ENCODE data around the gene INSIG2.

The INSIG2 gene

DNA sequence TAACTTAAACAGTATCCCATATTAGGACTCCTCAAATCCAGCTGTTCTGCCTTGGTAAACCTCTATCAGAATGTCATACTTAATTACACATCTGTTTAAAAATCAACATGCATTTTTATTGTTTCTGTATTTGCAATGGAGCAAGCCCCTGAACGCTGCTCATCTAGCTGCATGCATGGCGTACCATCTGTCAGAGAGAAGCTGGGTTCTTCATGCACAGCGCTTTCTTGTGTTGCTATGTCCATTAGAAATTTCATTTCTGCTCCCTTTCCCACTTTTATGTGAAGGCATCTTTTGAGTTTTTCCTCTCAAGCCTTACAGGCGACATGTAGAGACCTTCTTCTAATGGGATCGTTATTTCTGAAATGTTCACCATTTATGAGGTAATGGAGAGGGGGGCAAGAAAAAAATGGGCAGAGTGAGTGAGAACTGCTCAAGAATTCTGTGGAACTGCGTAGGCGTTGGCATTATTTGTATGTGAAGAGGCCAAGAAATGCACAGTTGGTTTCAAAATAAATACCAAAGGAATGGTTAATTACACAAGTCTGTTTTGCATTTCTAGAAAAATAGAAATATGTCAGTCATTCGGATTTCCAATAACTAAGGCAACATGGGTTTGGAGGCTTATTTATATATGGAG is 31.6 kb downstream of the INSIG2 start:
- Histone ChIP-seq H3K4me1 (no peaks in the 10 kb centered on the region), H3K36me3 (replicated peaks) (no peaks in the 10 kb centered on the region), H3K4me3 (no peak overlapping the region), H3K9me3 (no peaks in the 10 kb centered on the region), H3K27me3 (ENCODE audit: low read depth) (no peaks in the 10 kb centered on the region)
- in situ Hi-C loops (cut with MboI; ENCODE audit: low sequenced_read_pairs), result no loop called here
- DNase-seq (ENCODE audit: low spot score in 2 of 2), result no peak

DNA sequence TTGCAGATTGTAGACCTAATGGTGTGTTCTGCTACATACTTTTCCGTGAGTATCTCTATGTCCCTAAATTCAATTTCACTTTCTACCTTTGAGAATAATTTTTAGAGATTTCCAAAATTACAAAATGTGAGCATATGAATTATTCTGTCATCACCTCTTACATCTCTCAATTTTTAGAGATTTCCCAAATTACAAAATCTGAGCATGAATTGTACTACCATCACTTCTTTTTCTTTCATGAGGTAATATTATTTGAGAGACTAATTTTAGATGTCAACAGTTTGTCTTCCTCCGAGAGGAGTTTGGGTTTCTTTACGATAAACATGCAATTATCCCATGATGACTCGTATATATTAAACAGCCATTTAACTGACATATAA is 32.1 kb downstream of the INSIG2 start:
- in situ Hi-C loops (cut with MboI; ENCODE audit: low sequenced_read_pairs), result no loop called here
- Histone ChIP-seq H3K9me3 (no peaks in the 10 kb centered on the region), H3K36me3 (replicated peaks) (no peaks in the 10 kb centered on the region), H3K27me3 (ENCODE audit: low read depth) (no peaks in the 10 kb centered on the region), H3K4me1 (no peaks in the 10 kb centered on the region), H3K4me3 (no peak overlapping the region)
- no peak for DNase-seq (ENCODE audit: low spot score in 2 of 2)

DNA sequence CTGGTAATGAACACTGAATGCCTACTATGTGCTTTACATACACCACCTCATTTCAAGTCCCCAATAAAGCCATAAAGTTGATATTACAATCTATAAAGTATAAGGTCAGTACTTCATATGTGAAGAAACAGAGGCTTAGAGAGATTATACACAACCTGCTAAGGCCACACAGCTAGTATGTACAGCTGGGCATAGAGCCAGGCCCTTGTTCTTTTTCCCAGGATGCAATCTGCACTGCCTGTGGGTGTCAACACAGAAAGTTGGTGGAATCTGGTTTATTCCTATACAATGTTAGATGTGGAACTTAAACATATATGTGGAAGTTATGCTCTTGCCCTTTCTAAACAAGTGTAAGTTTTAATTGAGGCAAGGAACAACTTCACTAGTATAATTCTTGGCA is 32.8 kb downstream of the INSIG2 start:
- Histone ChIP-seq H3K4me1 (no peaks in the 10 kb centered on the region), H3K27me3 (ENCODE audit: low read depth) (no peaks in the 10 kb centered on the region), H3K36me3 (replicated peaks) (no peaks in the 10 kb centered on the region), H3K4me3 (no peak overlapping the region), H3K9me3 (no peaks in the 10 kb centered on the region)
- DNase-seq (ENCODE audit: low spot score in 2 of 2), result no peak
- in situ Hi-C loops (cut with MboI; ENCODE audit: low sequenced_read_pairs), result no loop called here

GRCh38 chr2:118121986-118122524 is 33.8 kb downstream of the INSIG2 start:
- no peak for DNase-seq (ENCODE audit: low spot score in 2 of 2)
- in situ Hi-C loops (cut with MboI; ENCODE audit: low sequenced_read_pairs), result no loop called here
- H3K36me3 ChIP-seq (replicated peaks), result no peaks in the 10 kb centered on the region
- no peaks in the 10 kb centered on the region for H3K4me1 ChIP-seq
- no peaks in the 10 kb centered on the region for H3K9me3 ChIP-seq
- H3K27me3 ChIP-seq (ENCODE audit: low read depth), result peaks cover 2% of the 10 kb centered on the region; the same call in 1 of the 2 replicates
- no peak overlapping the region for H3K4me3 ChIP-seq

GRCh38 chr2:118122594-118123281 is 34.5 kb downstream of the INSIG2 start:
- H3K9me3 ChIP-seq, result no peaks in the 10 kb centered on the region
- H3K4me3 ChIP-seq, result no peak overlapping the region
- DNase-seq (ENCODE audit: low spot score in 2 of 2), result no peak
- peaks cover 3% of the 10 kb centered on the region; the same call in 1 of the 2 replicates for H3K27me3 ChIP-seq (ENCODE audit: low read depth)
- no peaks in the 10 kb centered on the region for H3K36me3 ChIP-seq (replicated peaks)
- in situ Hi-C loops (cut with MboI; ENCODE audit: low sequenced_read_pairs), result no loop called here
- no peaks in the 10 kb centered on the region for H3K4me1 ChIP-seq

- Histone ChIP-seq H3K4me3 (no peak overlapping the region), H3K4me1 (no peaks in the 10 kb centered on the region), H3K36me3 (replicated peaks) (no peaks in the 10 kb centered on the region), H3K9me3 (no peaks in the 10 kb centered on the region), H3K27me3 (ENCODE audit: low read depth) (peaks cover 3% of the 10 kb centered on the region; the same call in 1 of the 2 replicates)
- no peak for DNase-seq (ENCODE audit: low spot score in 2 of 2)
- in situ Hi-C loops (cut with MboI; ENCODE audit: low sequenced_read_pairs), result no loop called here
Measured at GRCh38 chr2:118123561-118124232, 35.4 kb downstream of the INSIG2 start.

DNA sequence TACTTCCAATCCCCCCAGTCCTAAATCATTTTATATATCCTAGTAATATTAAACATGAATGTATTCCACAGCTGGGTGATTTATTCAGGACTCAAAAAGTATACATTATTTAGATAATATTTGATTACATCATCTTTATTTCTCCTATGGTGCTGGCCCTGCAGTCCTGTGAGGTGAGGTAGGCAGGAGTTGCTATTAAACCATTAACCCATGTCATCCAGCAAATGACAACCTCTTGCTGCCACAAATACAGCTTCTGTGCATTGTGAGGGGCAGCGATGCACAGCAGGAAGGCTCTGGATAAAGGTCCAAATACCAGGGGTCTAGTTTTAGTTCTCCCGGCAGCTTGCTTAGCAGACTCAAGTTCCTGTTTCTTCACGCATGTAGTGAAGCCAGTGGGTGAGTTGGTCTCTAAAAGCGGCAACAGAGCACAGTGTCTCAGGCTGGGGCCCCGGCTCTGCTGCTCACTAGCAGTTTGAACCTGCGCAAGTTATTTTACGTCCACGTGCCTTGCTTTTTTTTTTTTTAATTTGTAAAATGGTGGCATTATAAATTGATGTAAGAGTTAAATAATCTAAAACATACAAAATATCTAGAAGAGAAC is 36.1 kb downstream of the INSIG2 start:
- H3K36me3 ChIP-seq (replicated peaks), result no peaks in the 10 kb centered on the region
- no peak overlapping the region for H3K4me3 ChIP-seq
- no peak for DNase-seq (ENCODE audit: low spot score in 2 of 2)
- H3K9me3 ChIP-seq, result no peaks in the 10 kb centered on the region
- peaks cover 3% of the 10 kb centered on the region; the same call in 1 of the 2 replicates for H3K27me3 ChIP-seq (ENCODE audit: low read depth)
- in situ Hi-C loops (cut with MboI; ENCODE audit: low sequenced_read_pairs), result no loop called here
- H3K4me1 ChIP-seq, result no peaks in the 10 kb centered on the region

DNA sequence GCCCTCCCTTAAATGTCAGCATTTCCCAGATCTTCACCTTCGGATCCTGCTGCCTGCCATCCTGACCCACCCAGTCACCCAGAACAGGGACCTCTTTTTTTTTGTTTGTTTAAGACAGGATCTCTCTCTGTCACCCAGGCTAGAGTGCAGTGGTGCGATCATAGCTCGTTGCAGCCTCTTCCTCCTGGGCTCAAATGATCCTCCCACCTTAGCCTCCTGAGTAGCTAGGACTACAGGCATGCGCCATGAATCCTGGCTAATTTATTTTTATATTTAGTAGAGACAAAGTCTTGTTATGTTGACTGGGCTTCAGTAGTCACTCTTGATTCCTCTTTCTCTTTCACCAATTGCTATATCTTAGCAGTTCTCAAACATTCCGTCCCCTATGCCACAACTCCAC is 39.0 kb downstream of the INSIG2 start:
- Histone ChIP-seq H3K4me3 (no peak overlapping the region), H3K27me3 (ENCODE audit: low read depth) (peaks cover 3% of the 10 kb centered on the region; the same call in 1 of the 2 replicates), H3K9me3 (no peaks in the 10 kb centered on the region), H3K4me1 (no peaks in the 10 kb centered on the region), H3K36me3 (replicated peaks) (no peaks in the 10 kb centered on the region)
- no peak for DNase-seq (ENCODE audit: low spot score in 2 of 2)
- in situ Hi-C loops (cut with MboI; ENCODE audit: low sequenced_read_pairs), result no loop called here

- no peak for DNase-seq (ENCODE audit: low spot score in 2 of 2)
Measured at GRCh38 chr2:118128826-118129225, 40.6 kb downstream of the INSIG2 start.

DNA sequence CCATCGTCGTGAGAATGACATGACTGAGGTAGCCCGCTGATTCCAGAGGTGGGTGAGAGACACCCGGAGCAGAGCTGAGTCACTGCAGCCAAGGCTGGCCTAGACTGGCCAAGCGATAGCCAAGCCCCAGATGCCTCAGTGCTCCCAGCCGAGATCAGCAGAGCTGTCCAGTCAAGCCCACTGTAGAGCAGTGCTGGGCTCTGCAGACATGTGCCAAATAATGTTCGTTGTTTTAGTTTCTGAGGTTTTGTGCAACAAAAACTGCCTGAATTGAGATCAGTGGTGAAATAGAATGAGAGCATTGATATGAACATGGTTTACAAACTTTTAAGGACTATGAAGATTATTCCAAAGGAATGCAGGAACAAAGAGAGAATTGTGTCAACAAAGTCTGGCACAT is 42.1 kb downstream of the INSIG2 start:
- no peak for DNase-seq (ENCODE audit: low spot score in 2 of 2)
- H3K4me3 ChIP-seq, result no peak overlapping the region
- H3K27me3 ChIP-seq (ENCODE audit: low read depth), result peaks cover 3% of the 10 kb centered on the region; the same call in 1 of the 2 replicates
- H3K9me3 ChIP-seq, result no peaks in the 10 kb centered on the region
- H3K36me3 ChIP-seq (replicated peaks), result no peaks in the 10 kb centered on the region
- H3K4me1 ChIP-seq, result no peaks in the 10 kb centered on the region
- in situ Hi-C loops (cut with MboI; ENCODE audit: low sequenced_read_pairs), result no loop called here

More at GRCh38 chr2:118128826-118129225, 40.6 kb downstream of the INSIG2 start:
- H3K4me1 ChIP-seq, result no peaks in the 10 kb centered on the region
- in situ Hi-C loops (cut with MboI; ENCODE audit: low sequenced_read_pairs), result no loop called here
- H3K4me3 ChIP-seq, result no peak overlapping the region
- no peaks in the 10 kb centered on the region for H3K9me3 ChIP-seq
- H3K36me3 ChIP-seq (replicated peaks), result no peaks in the 10 kb centered on the region
- H3K27me3 ChIP-seq (ENCODE audit: low read depth), result peaks cover 3% of the 10 kb centered on the region; the same call in 1 of the 2 replicates

DNA sequence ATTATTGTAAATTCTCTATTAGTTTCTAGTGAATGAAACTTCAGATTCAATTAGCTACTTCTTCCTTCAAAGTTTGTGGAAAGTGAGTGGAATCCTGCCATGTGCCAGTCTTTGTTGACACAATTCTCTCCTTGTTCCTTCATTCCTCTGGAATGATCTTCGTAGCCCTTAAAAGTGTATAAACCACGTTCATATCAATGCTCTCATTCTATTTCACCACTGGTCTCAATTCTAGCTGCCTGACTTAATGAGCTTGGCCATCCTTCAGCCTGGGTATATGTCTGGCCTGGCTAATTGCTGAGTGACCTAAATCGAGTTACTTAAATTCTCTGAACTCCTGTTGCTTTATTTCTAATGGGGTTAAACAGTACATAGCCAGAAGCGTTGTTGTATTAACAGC is 43.5 kb downstream of the INSIG2 start:
- no peak for DNase-seq (ENCODE audit: low spot score in 2 of 2)
- peaks cover 3% of the 10 kb centered on the region; the same call in 1 of the 2 replicates for H3K27me3 ChIP-seq (ENCODE audit: low read depth)
- in situ Hi-C loops (cut with MboI; ENCODE audit: low sequenced_read_pairs), result no loop called here
- no peaks in the 10 kb centered on the region for H3K4me1 ChIP-seq
- no peaks in the 10 kb centered on the region for H3K9me3 ChIP-seq
- no peaks in the 10 kb centered on the region for H3K36me3 ChIP-seq (replicated peaks)
- H3K4me3 ChIP-seq, result no peak overlapping the region

DNA sequence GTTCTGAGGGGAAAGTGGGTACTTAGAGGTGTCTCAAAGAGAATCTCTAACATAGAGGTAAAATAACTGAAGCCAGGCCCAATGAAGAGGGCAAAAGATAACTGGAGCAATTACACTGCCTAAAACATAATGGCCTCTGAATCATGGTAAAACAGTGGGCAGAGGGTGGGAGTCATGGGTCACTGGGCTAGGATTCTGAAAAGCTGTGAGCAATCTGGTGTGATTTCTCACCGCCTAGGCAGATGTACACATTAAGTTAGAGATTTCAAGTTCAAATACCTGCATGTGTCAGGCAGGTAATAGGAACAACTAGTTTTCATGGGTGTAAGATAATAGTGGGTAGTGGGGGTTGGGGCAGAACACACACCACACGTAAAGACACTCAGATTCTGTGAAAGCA is 45.6 kb downstream of the INSIG2 start:
- H3K4me3 ChIP-seq, result no peak overlapping the region

GRCh38 chr2:118134650-118135049 is 46.4 kb downstream of the INSIG2 start:
- H3K4me1 ChIP-seq, result no peaks in the 10 kb centered on the region
- no peaks in the 10 kb centered on the region for H3K36me3 ChIP-seq (replicated peaks)
- H3K27me3 ChIP-seq (ENCODE audit: low read depth), result no peaks in the 10 kb centered on the region
- no peaks in the 10 kb centered on the region for H3K9me3 ChIP-seq
- in situ Hi-C loops (cut with MboI; ENCODE audit: low sequenced_read_pairs), result no loop called here
- DNase-seq (ENCODE audit: low spot score in 2 of 2), result no peak
- H3K4me3 ChIP-seq, result no peak overlapping the region

More for the DNA sequence above, 45.6 kb downstream of the INSIG2 start:
- H3K9me3 ChIP-seq, result no peaks in the 10 kb centered on the region
- H3K36me3 ChIP-seq (replicated peaks), result no peaks in the 10 kb centered on the region
- no peak for DNase-seq (ENCODE audit: low spot score in 2 of 2)
- in situ Hi-C loops (cut with MboI; ENCODE audit: low sequenced_read_pairs), result no loop called here
- H3K27me3 ChIP-seq (ENCODE audit: low read depth), result no peaks in the 10 kb centered on the region
- no peaks in the 10 kb centered on the region for H3K4me1 ChIP-seq
